OCI-LY7 (cell line): ENCODE measurements around the gene CEP89. TPM values are rescaled to one million over a fixed set of nuclear protein-coding genes. Genes with fewer than 3 reads are reported as not detected.

Experiments
- BruUV-seq: library from RNA; stranded (reverse); fragments of 400-500 nt; replicated peaks from 2 replicates; lab custom pipeline; 2021; lab: Mats Ljungman, UMichigan
- CTCF ChIA-PET: fragments of 300-600 bp; sonication (Branson Sonifier 250); formaldehyde crosslinking; loops from one replicate; lab custom pipeline; 2022; ENCODE audit warnings: antibody characterized with exemption; ENCODE audit not compliant: unreplicated experiment; lab: Charles Lee
- POLR2A ChIA-PET: fragments of 300-600 bp; sonication (Branson Sonifier 250); formaldehyde crosslinking; loops from one replicate; lab custom pipeline; 2022; ENCODE audit warnings: antibody characterized with exemption; lab: Charles Lee
- DNase-seq: peaks from one replicate; pipeline ENCODE4 v3.0.0-alpha.2; 2015; ENCODE audit warnings: low spot score
- H2AFZ ChIP-seq: fragments of 200-600 bp; sonication (generic), shearing (Covaris generic); 2 replicates; pipeline ENCODE4 v1.6.1; 2014; ENCODE audit warnings: mild to moderate bottlenecking, antibody characterized with exemption, low read length, moderate library complexity
- H3K27ac ChIP-seq: fragments of 200-600 bp; sonication (generic); 2 replicates; pipeline ENCODE4 v1.5.1; 2014; ENCODE audit warnings: mixed run types, low read depth, mild to moderate bottlenecking, moderate library complexity, low read length, inconsistent platforms; ENCODE audit not compliant: poor library complexity, severe bottlenecking
- H3K36me3 ChIP-seq: fragments of 200-600 bp; sonication (generic); 2 replicates; pipeline ENCODE4 v1.6.1; 2014; ENCODE audit warnings: mild to moderate bottlenecking, antibody characterized with exemption, low read length, moderate library complexity, mixed read lengths; ENCODE audit not compliant: insufficient read depth
- H3K4me1 ChIP-seq: fragments of 200-600 bp; sonication (generic); 2 replicates; pipeline ENCODE4 v1.5.1; 2014; ENCODE audit warnings: mild to moderate bottlenecking, low read length; ENCODE audit not compliant: insufficient read depth, poor library complexity, severe bottlenecking
- H3K4me2 ChIP-seq: fragments of 200-600 bp; sonication (generic); 2 replicates; pipeline ENCODE4 v1.6.1; 2014; ENCODE audit warnings: mild to moderate bottlenecking, low read length
- H3K4me3 ChIP-seq: fragments of 200-600 bp; sonication (generic); 2 replicates; pipeline ENCODE4 v1.5.1; 2014; ENCODE audit warnings: mild to moderate bottlenecking, low read depth, low read length; ENCODE audit not compliant: poor library complexity, severe bottlenecking
- H3K79me2 ChIP-seq: fragments of 200-600 bp; sonication (generic); 2 replicates; pipeline ENCODE4 v1.6.1; 2016; ENCODE audit warnings: low read depth, mild to moderate bottlenecking, low read length, moderate library complexity, mixed read lengths; ENCODE audit not compliant: insufficient read depth
- H3K9me2 ChIP-seq: fragments of 200-600 bp; sonication (generic); 2 replicates; pipeline ENCODE4 v1.6.1; 2016; ENCODE audit warnings: mild to moderate bottlenecking, low read length, mixed read lengths; ENCODE audit not compliant: insufficient read depth
- H3K9me3 ChIP-seq: fragments of 200-600 bp; sonication (generic); 2 replicates; pipeline ENCODE4 v1.6.1; 2014; ENCODE audit warnings: mild to moderate bottlenecking, mixed run types, low read length, mixed read lengths
- H4K20me1 ChIP-seq: fragments of 200-600 bp; sonication (generic); 2 replicates; pipeline ENCODE4 v1.6.1; 2014; ENCODE audit warnings: mild to moderate bottlenecking, antibody characterized with exemption, low read length, moderate library complexity, mixed read lengths; ENCODE audit not compliant: insufficient read depth
- CTCF ChIP-seq: fragments of 200-600 bp; sonication (generic); conservative IDR thresholded peaks from 2 replicates; pipeline ENCODE4 v1.5.1; 2014; ENCODE audit warnings: mild to moderate bottlenecking, antibody characterized with exemption, low read length, moderate library complexity, mixed read lengths
- EZH2phosphoT487 ChIP-seq: fragments of 200-600 bp; sonication (generic); IDR thresholded peaks from 2 replicates; pipeline ENCODE4 v1.6.1; 2018; ENCODE audit warnings: low read depth, borderline replicate concordance, mild to moderate bottlenecking, mixed run types, antibody characterized with exemption, low read length, moderate library complexity, mixed read lengths
- intact Hi-C: fragments of 100-400 bp; cut with micrococcal nuclease; formaldehyde crosslinking; loops from one replicate; pipeline ENCODE4 v1.10.0; 2022; ENCODE audit not compliant: unreplicated experiment
- total RNA-seq, 2 experiments: library from RNA; depleted of rRNA in 1 of 2; stranded (reverse); fragments of >200 nt in 1 of 2; shearing (Covaris generic) in 1 of 2; gene quantifications; 2 replicates each; pipeline ENCODE4 v1.2.3, GENCODE V29; 2014 to 2022

CEP89 gene
- total RNA-seq, 2 experiments from 2014 or later: 15.8 to 20.6 TPM

DNA sequence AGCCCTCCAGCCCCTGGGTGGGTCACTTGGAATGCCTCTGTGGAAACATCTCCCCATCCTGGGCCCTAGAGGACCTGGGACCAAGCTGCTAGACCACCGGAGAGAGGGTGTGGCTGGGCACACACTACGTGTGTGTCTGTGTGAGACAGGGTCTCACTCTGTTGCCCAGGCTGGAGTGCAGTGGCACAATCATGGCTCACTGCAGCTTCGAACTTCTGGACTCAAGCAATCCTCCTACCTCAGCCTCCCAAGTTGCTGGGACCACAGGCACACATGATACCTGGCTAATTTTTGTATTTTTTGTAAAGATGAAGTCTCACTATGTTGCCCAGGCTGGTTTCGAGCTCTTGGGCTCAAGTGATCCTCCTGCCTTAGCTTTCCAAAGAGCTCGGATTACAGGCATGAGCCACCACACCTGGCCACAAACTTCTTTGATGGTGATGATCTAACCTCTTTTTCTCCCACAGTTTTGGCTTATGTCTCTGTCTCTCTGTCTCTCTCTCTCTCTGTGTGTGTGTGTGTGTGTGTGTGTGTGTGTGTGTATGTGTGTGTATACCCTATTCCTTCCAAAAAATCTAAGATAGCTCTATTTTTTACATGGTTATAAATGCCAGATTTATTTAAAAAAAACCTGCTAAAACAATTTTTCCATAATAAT lies 70.1 kb downstream of the CEP89 start:
- H3K9me3 ChIP-seq: no peaks in the 10 kb centered on the region
- H3K9me2 ChIP-seq: no peaks in the 10 kb centered on the region
- no peaks in the 10 kb centered on the region for H3K4me1 ChIP-seq
- intact Hi-C loops: no loop called here
- no peak for DNase-seq
- no peak overlapping the region for H3K4me2 ChIP-seq
- TF ChIP-seq EZH2phosphoT487 (no peak), CTCF (no peak)
- POLR2A ChIA-PET: interaction anchor here (1.1 kb wide), 1 partner anchor 9 kb away, joined by 3 read pairs; no protein-coding TSS in a partner anchor
- no TSS peak for BruUV-seq
- H3K4me3 ChIP-seq: no peak overlapping the region
- no peaks in the 10 kb centered on the region for H4K20me1 ChIP-seq
- no peak overlapping the region for H2AFZ ChIP-seq
- no peaks in the 10 kb centered on the region for H3K79me2 ChIP-seq
- peaks cover 3% of the 10 kb centered on the region; the same call in 1 of the 2 replicates for H3K36me3 ChIP-seq
- H3K27ac ChIP-seq: no peak overlapping the region
- CTCF ChIA-PET: no interaction called here

DNA sequence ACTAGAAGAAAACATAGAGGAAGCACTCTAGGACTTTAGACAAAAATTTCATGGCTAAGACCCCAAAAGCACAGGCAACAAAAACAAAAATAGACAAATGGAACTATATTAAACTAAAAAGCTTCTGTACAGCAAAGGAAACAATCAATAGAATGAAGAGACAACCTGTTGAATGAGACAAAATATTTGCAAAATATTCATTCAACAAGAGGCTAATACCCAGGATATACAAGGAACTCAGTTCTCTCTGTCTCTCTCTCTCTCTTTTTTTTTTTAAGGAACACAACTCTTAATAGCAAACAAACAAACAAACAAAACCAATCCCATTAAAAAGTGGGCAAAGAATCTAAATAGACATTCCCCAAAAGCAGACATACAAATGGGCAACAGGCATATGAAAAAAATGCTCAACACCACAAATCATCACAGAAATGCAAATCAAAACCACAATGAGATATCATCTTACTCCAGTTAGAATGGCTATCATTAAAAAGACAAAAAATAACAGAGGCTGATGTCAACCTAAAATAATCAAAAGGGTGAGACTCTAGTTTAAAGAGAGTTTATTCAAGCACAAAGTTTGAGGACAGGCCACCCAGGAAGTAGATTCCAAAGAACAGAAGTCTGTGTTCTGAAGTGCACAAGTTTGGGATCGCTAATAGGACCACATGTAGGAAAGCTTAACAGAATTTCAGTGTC lies 75.1 kb downstream of the CEP89 start:
- Histone ChIP-seq H3K9me2 (no peaks in the 10 kb centered on the region), H3K4me2 (no peak overlapping the region), H3K4me3 (no peak overlapping the region), H4K20me1 (no peaks in the 10 kb centered on the region), H3K36me3 (peaks cover 8% of the 10 kb centered on the region; the same call in 1 of the 2 replicates), H3K27ac (no peak overlapping the region), H2AFZ (no peak overlapping the region), H3K79me2 (no peaks in the 10 kb centered on the region), H3K4me1 (no peaks in the 10 kb centered on the region), H3K9me3 (peaks cover 8% of the 10 kb centered on the region; the same call in 1 of the 2 replicates)
- POLR2A ChIA-PET: no interaction called here
- BruUV-seq: no TSS peak
- TF ChIP-seq CTCF (no peak), EZH2phosphoT487 (no peak)
- intact Hi-C loops: no loop called here
- CTCF ChIA-PET: no interaction called here
- no peak for DNase-seq

GRCh38 chr19:32895384-32895783 lies 76.4 kb downstream of the CEP89 start:
- Histone ChIP-seq H3K4me3 (no peak overlapping the region), H3K9me3 (peaks cover 14% of the 10 kb centered on the region; the same call in 1 of the 2 replicates), H3K9me2 (no peaks in the 10 kb centered on the region), H3K79me2 (no peaks in the 10 kb centered on the region), H3K4me2 (no peak overlapping the region), H2AFZ (no peak overlapping the region), H3K4me1 (no peaks in the 10 kb centered on the region), H3K36me3 (peaks cover 8% of the 10 kb centered on the region; the same call in 1 of the 2 replicates), H4K20me1 (no peaks in the 10 kb centered on the region), H3K27ac (no peak overlapping the region)
- CTCF ChIA-PET: no interaction called here
- TF ChIP-seq EZH2phosphoT487 (no peak), CTCF (no peak)
- intact Hi-C loops: no loop called here
- DNase-seq: no peak
- POLR2A ChIA-PET: interaction anchor here (0.9 kb wide), 1 partner anchor 9 kb away, joined by 3 read pairs; no protein-coding TSS in a partner anchor
- BruUV-seq: no TSS peak
